ENCODE measurements around the gene BBS9. TPM values are rescaled to one million over a fixed set of nuclear protein-coding genes. Genes with fewer than 3 reads are reported as not detected.

BBS9 gene
- total and polyA plus RNA-seq, 12 donors: 4.1 to 44.0 (median 10.0) TPM

- Histone ChIP-seq H3K36me3 (no peaks in the 10 kb centered on the region), H3K4me1 (peaks cover 0 to 10% (median 0%) of the 10 kb centered on the region in 9 donors), H3K4me3 (no peak overlapping the region), H3K27me3 (no peaks in the 10 kb centered on the region), H3K27ac (no peak overlapping the region), H3K9me3 (peaks cover 0 to 20% (median 8%) of the 10 kb centered on the region in 11 donors)
- DNase-seq: no peak
- no peak for TF ChIP-seq CTCF (IDR thresholded peaks at IDR 0.05)
- no peak for ATAC-seq
- intact Hi-C loops (cut with DNase I): no loop called here
Measured at GRCh38 chr7:33412331-33412730, 283.0 kb downstream of the BBS9 start.

GRCh38 chr7:33418251-33418701 is 288.9 kb downstream of the BBS9 start:
- no peak for TF ChIP-seq CTCF (IDR thresholded peaks at IDR 0.05)
- Histone ChIP-seq H3K4me1 (no peaks in the 10 kb centered on the region), H3K36me3 (no peaks in the 10 kb centered on the region), H3K4me3 (no peak overlapping the region), H3K9me3 (no peaks in the 10 kb centered on the region), H3K27me3 (no peaks in the 10 kb centered on the region), H3K27ac (no peak overlapping the region)
- DNase-seq (no peak), ATAC-seq (no peak)
- intact Hi-C loops (cut with DNase I): no loop called here
- WGBS, 2 donors: 73 to 77% methylated on average over 6 of the region's 6 CpGs

- 81 to 84% methylated on average over 6 of the region's 6 CpGs for WGBS, 2 donors
- H3K36me3 ChIP-seq: no peaks in the 10 kb centered on the region
- DNase-seq (no peak), ATAC-seq (no peak)
- no peaks in the 10 kb centered on the region for H3K4me1 ChIP-seq
- H3K9me3 ChIP-seq: no peaks in the 10 kb centered on the region
- no peak overlapping the region for H3K4me3 ChIP-seq
- H3K27me3 ChIP-seq: no peaks in the 10 kb centered on the region
- H3K27ac ChIP-seq: no peak overlapping the region
- TF ChIP-seq CTCF (IDR thresholded peaks at IDR 0.05): no peak
- intact Hi-C loops (cut with DNase I): no loop called here
Measured at GRCh38 chr7:33420311-33420940, 291.1 kb downstream of the BBS9 start.

GRCh38 chr7:33421429-33421828 is 292.1 kb downstream of the BBS9 start:
- no peak for TF ChIP-seq CTCF (IDR thresholded peaks at IDR 0.05)
- H3K4me3 ChIP-seq: no peak overlapping the region
- H3K4me1 ChIP-seq: no peaks in the 10 kb centered on the region
- H3K36me3 ChIP-seq: no peaks in the 10 kb centered on the region
- H3K27me3 ChIP-seq: no peaks in the 10 kb centered on the region
- 52 to 73% methylated on average over 1 of the region's 1 CpG for WGBS, 2 donors
- no peak for DNase-seq
- intact Hi-C loops (cut with DNase I): no loop called here
- no peak overlapping the region for H3K27ac ChIP-seq
- no peak for ATAC-seq
- no peaks in the 10 kb centered on the region for H3K9me3 ChIP-seq

Measured in heart right ventricle (tissue), 16 donors.